Measurements from ENCODE around the gene KANSL1. TPM values are rescaled to one million over a fixed set of nuclear protein-coding genes. Genes with fewer than 3 reads are reported as not detected.

The KANSL1 gene
- polyA plus RNA-seq, 3 donors = 3.1 to 31.9 (median 4.6) TPM

DNA sequence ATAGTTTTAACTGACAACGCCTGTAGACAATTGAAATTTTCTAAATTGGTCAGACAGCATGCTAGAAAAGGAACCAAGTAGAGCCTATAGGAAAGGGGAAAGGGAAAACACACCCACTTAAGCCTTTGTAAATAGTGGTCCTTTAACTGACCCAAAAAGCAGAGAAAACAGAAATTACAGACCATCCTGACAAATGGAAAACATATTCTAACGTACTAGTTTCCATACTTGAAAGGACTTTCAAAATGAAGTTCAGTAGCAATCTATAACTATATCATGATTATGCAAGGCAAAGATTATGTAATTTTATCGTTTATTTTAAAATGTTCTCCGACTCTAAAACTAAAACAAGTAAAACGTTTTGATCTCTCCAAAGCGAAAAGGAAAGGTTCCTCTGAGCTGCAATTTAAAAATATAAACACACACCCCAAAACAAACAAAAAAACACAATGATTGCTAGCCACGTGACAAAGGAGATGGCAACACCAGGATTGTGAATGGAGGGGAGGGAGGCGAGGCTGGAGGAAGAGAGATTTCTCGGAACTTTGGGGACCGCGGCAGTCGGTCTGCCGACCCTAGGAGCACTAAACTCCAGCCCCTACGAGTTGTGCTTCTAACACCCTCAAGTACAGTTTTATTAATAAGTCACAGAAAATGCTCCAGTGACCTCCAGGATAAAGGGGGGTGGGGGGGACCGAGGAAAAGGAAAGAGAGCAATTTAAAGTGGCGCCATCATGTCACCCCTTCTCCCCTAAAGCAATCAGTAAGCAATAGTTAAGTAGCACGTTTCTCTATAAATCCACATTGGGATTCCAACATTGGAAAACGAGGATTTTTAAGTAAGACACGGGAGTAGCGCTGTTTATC is 1.7 kb downstream of the KANSL1 start:
- Histone ChIP-seq H3K9ac (ENCODE audit: insufficient read depth, low read length, poor library complexity, severe bottlenecking) (peak overlapping the region; percentile 93), H3K4me2 (replicated peaks; ENCODE audit: extremely low read depth, low read length, poor library complexity, severe bottlenecking) (peak overlapping the region; percentile 87), H3K4me1 (ENCODE audit: control insufficient read depth in 1 of 2, insufficient read depth in 2 of 2, low read length in 2 of 2) (peaks cover 20 to 43% of the 10 kb centered on the region in 2 donors), H3K27ac (ENCODE audit: low read depth in 1 of 2, low read length in 2 of 2) (peak overlapping the region; percentile 92 to 99), H3K79me2 (ENCODE audit: insufficient read depth, low read length) (peaks cover 79% of the 10 kb centered on the region), H3K4me3 (replicated peaks in 1 of 3; ENCODE audit: low read depth in 2 of 3, low read length in 3 of 3) (peak overlapping the region; percentile 59 to 98 (median 95)), H3K36me3 (replicated peaks in 1 of 2; ENCODE audit: control insufficient read depth in 1 of 2, insufficient read depth in 2 of 2, low read length in 2 of 2) (no peaks in the 10 kb centered on the region), H3K27me3 (ENCODE audit: control insufficient read depth in 2 of 2, insufficient read depth in 2 of 2, low read length in 2 of 2) (no peaks in the 10 kb centered on the region), H4K20me1 (ENCODE audit: insufficient read depth, low read length) (peaks cover 54% of the 10 kb centered on the region), H2AFZ (ENCODE audit: insufficient read depth, low read depth, low read length, poor library complexity, severe bottlenecking) (peak overlapping the region; percentile 71), H3K9me3 (replicated peaks in 1 of 2; ENCODE audit: control insufficient read depth in 1 of 2, insufficient read depth in 1 of 2, low read length in 2 of 2) (no peaks in the 10 kb centered on the region)
- intact Hi-C loops (cut with micrococcal nuclease) = loop anchor here in 1 of 2 donors (5.0 to 10.0 kb wide), 3 partner anchors 34 to 137 kb away; no protein-coding TSS in a partner anchor
- DNase-seq = peak; percentile 46 to 52 (median 48)
- Mint-ChIP-seq H3K27ac (peak overlapping the region; percentile 92 to 98 (median 95)), H3K4me1 (peaks cover 48% of the 10 kb centered on the region), H3K9me3 (no peaks in the 10 kb centered on the region), H3K27me3 (ENCODE audit: low read depth in 3 of 3) (peaks cover 0 to 2% (median 0%) of the 10 kb centered on the region in 3 donors), H3K4me3 (peak overlapping the region; percentile 92 to 97), H3K36me3 (no peaks in the 10 kb centered on the region)
- no peak for TF ChIP-seq CTCF (IDR thresholded peaks at IDR 0.05)
- 0% methylated on average over 1 of the region's 20 CpGs for WGBS (ENCODE audit: insufficient coverage)

DNA sequence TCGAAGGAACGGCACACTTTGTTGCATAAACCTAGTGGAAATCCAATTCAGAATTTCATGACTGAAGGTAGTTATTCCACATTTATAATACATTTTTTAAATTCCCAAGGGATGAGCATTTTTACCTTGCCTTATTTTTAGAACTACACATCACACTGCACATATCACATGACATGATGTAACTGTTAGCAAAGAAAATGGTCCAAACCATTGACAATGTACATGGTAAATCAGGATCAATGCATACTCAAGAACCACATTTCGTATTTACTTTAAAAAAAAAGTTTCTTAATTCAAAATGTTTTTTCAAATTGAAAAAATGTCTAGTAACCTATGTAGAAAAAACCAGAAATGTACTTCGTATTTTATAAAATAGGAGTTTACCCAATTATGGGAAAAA is 2.5 kb downstream of the KANSL1 start:
- no peak for TF ChIP-seq CTCF (IDR thresholded peaks at IDR 0.05)
- Histone ChIP-seq H3K9ac (ENCODE audit: insufficient read depth, low read length, poor library complexity, severe bottlenecking) (no peak overlapping the region), H3K4me1 (ENCODE audit: control insufficient read depth in 1 of 2, insufficient read depth in 2 of 2, low read length in 2 of 2) (peaks cover 20 to 43% of the 10 kb centered on the region in 2 donors), H2AFZ (ENCODE audit: insufficient read depth, low read depth, low read length, poor library complexity, severe bottlenecking) (no peak overlapping the region), H3K79me2 (ENCODE audit: insufficient read depth, low read length) (peaks cover 80% of the 10 kb centered on the region), H4K20me1 (ENCODE audit: insufficient read depth, low read length) (peaks cover 62% of the 10 kb centered on the region), H3K27me3 (ENCODE audit: control insufficient read depth in 2 of 2, insufficient read depth in 2 of 2, low read length in 2 of 2) (no peaks in the 10 kb centered on the region), H3K27ac (ENCODE audit: low read depth in 1 of 2, low read length in 2 of 2) (peak overlapping the region in 1 of 2 donors; percentile 92), H3K4me3 (replicated peaks in 1 of 3; ENCODE audit: low read depth in 2 of 3, low read length in 3 of 3) (peak overlapping the region in 2 of 3 experiments; percentile 95 to 98), H3K4me2 (replicated peaks; ENCODE audit: extremely low read depth, low read length, poor library complexity, severe bottlenecking) (peak overlapping the region; percentile 87), H3K36me3 (replicated peaks in 1 of 2; ENCODE audit: control insufficient read depth in 1 of 2, insufficient read depth in 2 of 2, low read length in 2 of 2) (no peaks in the 10 kb centered on the region), H3K9me3 (replicated peaks in 1 of 2; ENCODE audit: control insufficient read depth in 1 of 2, insufficient read depth in 1 of 2, low read length in 2 of 2) (no peaks in the 10 kb centered on the region)
- Mint-ChIP-seq H3K4me3 (peak overlapping the region in 1 of 2 donors; percentile 58), H3K36me3 (no peaks in the 10 kb centered on the region), H3K27ac (peak overlapping the region in 3 of 7 donors; percentile 2 to 93 (median 22)), H3K27me3 (ENCODE audit: low read depth in 3 of 3) (peaks cover 0 to 2% (median 0%) of the 10 kb centered on the region in 3 donors), H3K4me1 (peaks cover 52% of the 10 kb centered on the region), H3K9me3 (no peaks in the 10 kb centered on the region)
- WGBS (ENCODE audit: insufficient coverage) = 80% methylated on average over 2 of the region's 4 CpGs
- intact Hi-C loops (cut with micrococcal nuclease) = loop anchor here in 1 of 2 donors (5.0 to 10.0 kb wide), 3 partner anchors 33 to 136 kb away; no protein-coding TSS in a partner anchor
- no peak for DNase-seq

Data from CD14-positive monocyte (primary cell).